Measurements from ENCODE around the gene SPOCK2.
"Not testable (repeated sequence)": the region's sequence is repeated elsewhere in the genome, so short reads cannot be mapped to it uniquely, and the experiment has no call there.

Gene SPOCK2, protein sequence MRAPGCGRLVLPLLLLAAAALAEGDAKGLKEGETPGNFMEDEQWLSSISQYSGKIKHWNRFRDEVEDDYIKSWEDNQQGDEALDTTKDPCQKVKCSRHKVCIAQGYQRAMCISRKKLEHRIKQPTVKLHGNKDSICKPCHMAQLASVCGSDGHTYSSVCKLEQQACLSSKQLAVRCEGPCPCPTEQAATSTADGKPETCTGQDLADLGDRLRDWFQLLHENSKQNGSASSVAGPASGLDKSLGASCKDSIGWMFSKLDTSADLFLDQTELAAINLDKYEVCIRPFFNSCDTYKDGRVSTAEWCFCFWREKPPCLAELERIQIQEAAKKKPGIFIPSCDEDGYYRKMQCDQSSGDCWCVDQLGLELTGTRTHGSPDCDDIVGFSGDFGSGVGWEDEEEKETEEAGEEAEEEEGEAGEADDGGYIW

GRCh38 chr10:72087969-72088888 lies at the start of gene SPOCK2:
TSS of gene SPOCK2 (minus strand) at chr10:72088551. CDS start at chr10:72088328, 223 bp downstream.
- DNase-seq (ENCODE audit: low read depth in 2 of 2), result no peak

GRCh38 chr10:72137583-72137982 lies 49.2 kb upstream of the SPOCK2 start:
- DNase-seq (ENCODE audit: low read depth in 2 of 2), result no peak

DNA sequence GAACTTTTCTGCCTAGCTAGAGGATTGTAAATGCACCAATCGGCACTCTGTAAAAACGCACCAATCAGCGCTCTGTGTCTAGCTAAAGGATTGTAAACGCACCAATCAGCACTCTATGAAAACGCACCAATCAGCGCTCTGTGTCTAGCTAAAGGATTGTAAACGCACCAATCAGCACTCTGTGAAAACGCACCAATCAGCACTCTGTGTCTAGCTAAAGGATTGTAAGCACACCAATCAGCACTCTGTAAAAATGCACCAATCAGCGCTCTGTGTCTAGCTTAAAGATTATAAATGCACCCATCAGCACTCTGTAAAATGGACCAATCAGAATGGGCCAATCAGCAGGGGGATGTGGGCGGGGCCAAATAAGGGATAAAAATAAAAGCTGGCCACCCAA lies 47.9 kb upstream of the SPOCK2 start:
- DNase-seq (ENCODE audit: low read depth in 2 of 2), result not testable (repeated sequence)

GRCh38 chr10:72134785-72135767 lies 46.7 kb upstream of the SPOCK2 start:
- no peak for DNase-seq (ENCODE audit: low read depth in 2 of 2)

DNA sequence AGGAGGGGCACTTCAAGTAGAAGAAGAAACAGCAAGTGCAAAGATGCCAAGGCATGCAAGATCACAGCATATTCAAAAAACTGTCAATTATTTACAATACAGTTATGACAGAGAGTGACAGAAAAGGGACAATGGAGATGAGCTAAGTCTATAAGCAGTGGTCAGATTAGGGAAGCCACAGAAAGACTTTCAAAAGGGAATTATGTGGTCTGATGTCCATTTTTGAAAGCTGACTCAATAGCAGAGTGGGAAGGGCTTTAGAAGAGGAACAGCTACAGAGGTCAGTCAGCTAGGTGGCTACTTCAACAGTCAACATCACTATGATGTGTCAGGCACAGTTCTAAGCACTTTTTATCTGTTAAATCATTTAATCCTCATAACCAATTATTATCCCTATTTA lies 45.2 kb upstream of the SPOCK2 start:
- peak in 1 of 2 experiments; percentile 8 for DNase-seq (ENCODE audit: low read depth in 2 of 2)

- DNase-seq (ENCODE audit: low read depth in 2 of 2), result no peak
Observed at GRCh38 chr10:72132854-72133253, 44.5 kb upstream of the SPOCK2 start.

GRCh38 chr10:72127571-72127970 lies 39.2 kb upstream of the SPOCK2 start:
- DNase-seq (ENCODE audit: low read depth in 2 of 2), result no peak

- DNase-seq (ENCODE audit: low read depth in 2 of 2), result no peak
Observed at GRCh38 chr10:72126872-72127232, 38.5 kb upstream of the SPOCK2 start.

GRCh38 chr10:72126184-72126871 lies 38.0 kb upstream of the SPOCK2 start:
- DNase-seq (ENCODE audit: low read depth in 2 of 2), result peak; percentile 25 to 30

GRCh38 chr10:72124989-72125388 lies 36.6 kb upstream of the SPOCK2 start:
- peak in 1 of 2 experiments; percentile 11 for DNase-seq (ENCODE audit: low read depth in 2 of 2)

DNA sequence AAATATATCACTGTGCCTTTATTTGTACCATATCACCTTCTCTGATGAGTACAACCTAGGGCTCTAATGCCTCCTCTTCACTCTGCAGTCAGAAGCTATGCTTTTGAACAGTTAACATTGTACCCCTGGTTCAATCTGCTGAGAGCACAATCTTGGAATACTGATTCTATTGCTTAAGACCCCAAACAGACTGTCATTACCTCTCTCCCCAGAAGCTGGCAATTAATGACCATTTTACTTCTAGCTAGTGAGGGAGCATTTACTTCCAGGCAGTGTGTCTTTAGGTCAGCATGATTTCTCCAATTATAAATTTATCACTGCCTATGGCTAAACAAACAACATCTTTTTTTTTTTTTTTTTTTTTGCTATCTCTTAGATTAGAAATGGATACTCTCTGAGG lies 36.0 kb upstream of the SPOCK2 start:
- DNase-seq (ENCODE audit: low read depth in 2 of 2), result no peak

- DNase-seq (ENCODE audit: low read depth in 2 of 2), result no peak
Observed at GRCh38 chr10:72123616-72124015, 35.3 kb upstream of the SPOCK2 start.

DNA sequence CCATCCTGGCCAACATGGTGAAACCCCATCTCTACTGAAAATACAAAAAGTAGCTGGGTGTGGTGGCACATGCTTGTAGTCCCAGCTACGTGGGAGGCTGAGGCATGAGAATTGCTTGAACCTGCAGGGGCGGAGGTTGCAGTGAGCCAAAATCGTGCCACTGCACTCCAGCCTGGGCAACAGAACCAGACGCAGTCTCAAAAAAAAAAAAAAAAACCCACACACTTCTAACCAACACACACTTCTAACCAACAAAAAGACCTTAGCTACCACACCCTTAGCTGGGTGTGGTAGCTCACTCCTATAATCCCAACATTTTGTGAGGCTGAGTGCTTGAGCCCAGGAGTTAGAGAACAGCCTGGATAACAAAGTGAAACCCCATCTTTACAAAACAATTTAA lies 33.9 kb upstream of the SPOCK2 start:
- no peak for DNase-seq (ENCODE audit: low read depth in 2 of 2)

DNA sequence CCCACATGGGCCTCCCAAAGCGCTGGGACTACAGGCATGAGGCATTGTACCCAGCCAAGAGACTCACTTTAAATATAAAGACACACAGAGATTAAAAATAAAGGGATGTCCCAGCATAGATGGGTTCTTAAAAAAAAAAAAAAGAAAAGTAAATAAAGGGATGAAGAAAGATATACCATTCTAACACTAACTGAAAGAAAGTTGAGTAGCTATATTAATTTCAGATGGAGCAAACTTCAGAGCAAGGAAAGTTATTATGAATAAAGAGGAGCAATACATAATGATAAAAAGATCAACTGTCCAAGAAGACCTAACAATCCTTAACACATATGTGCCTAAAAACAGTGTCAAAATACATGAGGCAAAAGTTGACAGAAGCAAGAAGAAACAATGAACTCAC lies 33.0 kb upstream of the SPOCK2 start:
- no peak for DNase-seq (ENCODE audit: low read depth in 2 of 2)

DNA sequence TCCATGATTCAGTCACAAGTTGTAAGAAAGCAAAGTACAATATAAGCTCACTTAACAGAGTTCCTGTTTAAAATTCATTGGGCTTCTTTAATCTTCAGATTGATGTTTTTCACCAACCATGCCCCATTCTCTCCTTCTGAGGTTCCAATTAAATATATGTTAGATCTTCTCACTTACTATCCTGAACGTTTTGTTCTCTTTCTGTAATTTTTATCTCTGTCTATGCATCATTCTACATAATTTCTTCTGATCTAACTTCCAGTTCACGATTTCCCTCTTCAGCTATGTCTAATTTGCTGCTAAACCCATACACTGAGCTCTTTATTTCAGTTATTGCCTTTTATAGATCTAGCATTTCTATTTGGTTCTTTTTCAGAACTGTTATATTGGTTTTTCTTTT lies 28.0 kb upstream of the SPOCK2 start:
- no peak for DNase-seq (ENCODE audit: low read depth in 2 of 2)

DNA sequence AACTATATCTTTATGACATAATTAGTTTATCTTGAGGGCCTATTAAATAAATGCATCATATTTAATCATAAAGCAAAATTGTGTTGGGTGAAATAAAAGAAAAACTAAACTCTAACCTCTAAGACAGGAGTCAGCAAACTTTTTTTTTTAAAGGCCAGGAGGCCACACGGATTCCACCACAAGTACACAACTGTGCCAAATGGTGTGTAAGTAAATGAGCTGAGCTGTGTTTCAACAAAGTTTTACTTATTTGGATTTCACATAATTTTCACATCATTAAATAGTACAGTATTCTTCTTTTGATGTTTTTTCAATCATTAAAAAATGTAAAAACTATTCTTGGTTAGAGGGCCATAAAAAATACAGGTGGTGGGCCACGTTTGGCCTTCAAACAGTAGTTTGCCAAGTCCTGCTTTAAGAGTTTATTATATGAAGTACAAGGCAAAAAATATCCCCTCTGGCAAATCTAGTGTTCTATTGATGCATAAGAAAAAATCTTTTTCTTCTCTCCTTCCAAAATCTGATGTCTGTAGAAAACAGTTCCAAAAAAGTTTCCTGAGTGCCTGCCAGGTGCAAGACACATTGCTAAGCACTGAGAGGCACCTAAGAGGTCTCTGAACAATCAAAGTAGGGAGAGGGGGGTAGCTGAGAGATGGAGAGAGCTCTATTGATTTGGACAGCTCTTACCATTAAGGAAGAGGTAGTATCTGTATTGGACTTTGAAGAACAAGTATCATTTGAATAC lies 26.5 kb upstream of the SPOCK2 start:
- DNase-seq (ENCODE audit: low read depth in 2 of 2), result no peak

- no peak for DNase-seq (ENCODE audit: low read depth in 2 of 2)
Observed at GRCh38 chr10:72110673-72111401, 22.5 kb upstream of the SPOCK2 start.

DNA sequence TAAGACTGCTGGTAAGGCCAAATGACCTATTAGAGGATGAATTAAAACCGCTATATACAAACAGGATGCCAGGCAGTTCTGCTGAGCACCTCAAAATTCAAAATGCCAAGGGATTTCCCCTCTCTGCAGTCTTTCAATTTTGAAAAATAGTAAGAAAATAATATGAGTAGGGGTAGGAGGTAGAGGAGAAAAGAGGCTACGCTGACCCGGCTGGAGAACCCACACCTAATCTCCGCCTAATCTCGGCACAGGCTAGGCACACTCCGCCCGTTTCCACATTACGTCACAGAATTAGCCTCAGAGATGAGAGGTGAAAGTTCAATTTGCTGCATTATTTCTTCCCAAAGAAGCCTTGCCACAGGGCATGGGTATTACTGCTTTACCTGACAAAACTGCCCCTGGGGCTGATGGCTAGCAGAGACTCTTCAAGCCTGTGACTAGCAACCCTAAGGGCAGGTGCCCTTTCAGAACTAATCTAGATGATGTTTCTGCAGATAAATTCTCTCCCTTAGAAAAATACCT lies 21.3 kb upstream of the SPOCK2 start:
- DNase-seq (ENCODE audit: low read depth in 2 of 2), result no peak
